Measurements from ENCODE around the gene GNL1. TPM values are rescaled to one million over a fixed set of nuclear protein-coding genes. Genes with fewer than 3 reads are reported as not detected.

GNL1 gene
- total RNA-seq, 6 experiments from 2014 or later, result 56.9 to 65.6 (median 61.9) TPM

DNA sequence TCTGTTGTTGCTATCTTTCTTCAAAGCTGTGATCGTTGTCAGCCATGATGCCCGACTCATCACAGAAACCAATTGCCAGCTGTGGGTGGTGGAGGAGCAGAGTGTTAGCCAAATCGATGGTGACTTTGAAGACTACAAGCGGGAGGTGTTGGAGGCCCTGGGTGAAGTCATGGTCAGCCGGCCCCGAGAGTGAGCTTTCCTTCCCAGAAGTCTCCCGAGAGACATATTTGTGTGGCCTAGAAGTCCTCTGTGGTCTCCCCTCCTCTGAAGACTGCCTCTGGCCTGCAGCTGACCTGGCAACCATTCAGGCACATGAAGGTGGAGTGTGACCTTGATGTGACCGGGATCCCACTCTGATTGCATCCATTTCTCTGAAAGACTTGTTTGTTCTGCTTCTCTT lies 34.2 kb upstream of the GNL1 start:
- Mint-ChIP-seq H3K9me3 (no peaks in the 10 kb centered on the region), H3K4me1 (ENCODE audit: low read depth) (peaks cover 14% of the 10 kb centered on the region), H3K27me3 (ENCODE audit: insufficient read depth) (peaks cover 3% of the 10 kb centered on the region), H3K36me3 (ENCODE audit: low read depth) (peaks cover 43% of the 10 kb centered on the region), H3K27ac (peak overlapping the region; percentile 58), H3K4me3 (no peak overlapping the region)
- no peak for DNase-seq
- TF ChIP-seq, protein P1, sequence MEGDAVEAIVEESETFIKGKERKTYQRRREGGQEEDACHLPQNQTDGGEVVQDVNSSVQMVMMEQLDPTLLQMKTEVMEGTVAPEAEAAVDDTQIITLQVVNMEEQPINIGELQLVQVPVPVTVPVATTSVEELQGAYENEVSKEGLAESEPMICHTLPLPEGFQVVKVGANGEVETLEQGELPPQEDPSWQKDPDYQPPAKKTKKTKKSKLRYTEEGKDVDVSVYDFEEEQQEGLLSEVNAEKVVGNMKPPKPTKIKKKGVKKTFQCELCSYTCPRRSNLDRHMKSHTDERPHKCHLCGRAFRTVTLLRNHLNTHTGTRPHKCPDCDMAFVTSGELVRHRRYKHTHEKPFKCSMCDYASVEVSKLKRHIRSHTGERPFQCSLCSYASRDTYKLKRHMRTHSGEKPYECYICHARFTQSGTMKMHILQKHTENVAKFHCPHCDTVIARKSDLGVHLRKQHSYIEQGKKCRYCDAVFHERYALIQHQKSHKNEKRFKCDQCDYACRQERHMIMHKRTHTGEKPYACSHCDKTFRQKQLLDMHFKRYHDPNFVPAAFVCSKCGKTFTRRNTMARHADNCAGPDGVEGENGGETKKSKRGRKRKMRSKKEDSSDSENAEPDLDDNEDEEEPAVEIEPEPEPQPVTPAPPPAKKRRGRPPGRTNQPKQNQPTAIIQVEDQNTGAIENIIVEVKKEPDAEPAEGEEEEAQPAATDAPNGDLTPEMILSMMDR (IDR thresholded peaks at IDR 0.05), result no peak

DNA sequence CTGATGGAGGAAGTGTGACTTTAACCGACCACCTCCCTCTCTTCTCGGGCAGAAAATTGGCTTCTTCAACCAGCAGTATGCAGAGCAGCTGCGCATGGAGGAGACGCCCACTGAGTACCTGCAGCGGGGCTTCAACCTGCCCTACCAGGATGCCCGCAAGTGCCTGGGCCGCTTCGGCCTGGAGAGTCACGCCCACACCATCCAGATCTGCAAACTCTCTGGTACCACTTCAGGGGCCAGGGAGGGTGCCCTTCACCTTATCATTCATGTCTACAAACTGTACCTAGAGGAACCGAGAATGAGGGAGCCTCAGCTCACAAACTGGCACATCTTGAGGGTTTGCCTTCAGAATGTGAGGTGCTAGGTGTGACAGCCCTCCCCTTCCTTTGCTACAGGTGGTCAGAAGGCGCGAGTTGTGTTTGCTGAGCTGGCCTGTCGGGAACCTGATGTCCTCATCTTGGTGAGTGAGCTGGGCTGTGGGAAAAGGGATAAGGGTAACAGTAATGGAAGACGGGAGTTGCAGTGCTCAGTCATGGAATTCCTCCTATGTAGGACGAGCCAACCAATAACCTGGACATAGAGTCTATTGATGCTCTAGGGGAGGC lies 33.6 kb upstream of the GNL1 start:
- H3K4me1 Mint-ChIP-seq (ENCODE audit: low read depth), result peaks cover 14% of the 10 kb centered on the region
- peaks cover 45% of the 10 kb centered on the region for H3K36me3 Mint-ChIP-seq (ENCODE audit: low read depth)
- DNase-seq, result no peak
- H3K4me3 Mint-ChIP-seq, result no peak overlapping the region
- no peaks in the 10 kb centered on the region for H3K9me3 Mint-ChIP-seq
- TF ChIP-seq, protein P1 (IDR thresholded peaks at IDR 0.05), result no peak
- peak overlapping the region; percentile 58 for H3K27ac Mint-ChIP-seq
- peaks cover 3% of the 10 kb centered on the region for H3K27me3 Mint-ChIP-seq (ENCODE audit: insufficient read depth)

DNA sequence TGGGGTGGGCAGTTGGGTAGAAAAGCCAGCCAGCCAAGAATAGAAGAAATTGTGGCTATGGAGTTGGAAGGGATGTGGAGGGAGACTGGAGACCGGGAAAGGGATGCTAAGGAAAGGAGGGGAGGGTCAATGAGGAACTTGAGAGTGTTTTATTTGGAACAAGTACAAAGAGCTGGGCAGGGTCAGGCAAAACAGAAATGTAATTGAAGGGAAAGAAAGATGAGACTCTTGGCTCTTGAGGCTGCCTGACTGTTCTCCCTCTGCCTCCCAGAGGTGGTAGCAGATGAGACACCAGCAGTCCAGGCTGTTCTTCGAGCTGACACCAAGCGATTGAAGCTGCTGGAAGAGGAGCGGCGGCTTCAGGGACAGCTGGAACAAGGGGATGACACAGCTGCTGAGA lies 27.6 kb upstream of the GNL1 start:
- peaks cover 52% of the 10 kb centered on the region for H3K36me3 Mint-ChIP-seq (ENCODE audit: low read depth)
- DNase-seq, result no peak
- peaks cover 3% of the 10 kb centered on the region; the same call in 1 of the 2 replicates for H3K27me3 Mint-ChIP-seq (ENCODE audit: insufficient read depth)
- H3K9me3 Mint-ChIP-seq, result no peaks in the 10 kb centered on the region
- no peak overlapping the region for H3K27ac Mint-ChIP-seq
- H3K4me3 Mint-ChIP-seq, result no peak overlapping the region
- TF ChIP-seq, protein P1 (IDR thresholded peaks at IDR 0.05), result no peak
- no peaks in the 10 kb centered on the region for H3K4me1 Mint-ChIP-seq (ENCODE audit: low read depth)

DNA sequence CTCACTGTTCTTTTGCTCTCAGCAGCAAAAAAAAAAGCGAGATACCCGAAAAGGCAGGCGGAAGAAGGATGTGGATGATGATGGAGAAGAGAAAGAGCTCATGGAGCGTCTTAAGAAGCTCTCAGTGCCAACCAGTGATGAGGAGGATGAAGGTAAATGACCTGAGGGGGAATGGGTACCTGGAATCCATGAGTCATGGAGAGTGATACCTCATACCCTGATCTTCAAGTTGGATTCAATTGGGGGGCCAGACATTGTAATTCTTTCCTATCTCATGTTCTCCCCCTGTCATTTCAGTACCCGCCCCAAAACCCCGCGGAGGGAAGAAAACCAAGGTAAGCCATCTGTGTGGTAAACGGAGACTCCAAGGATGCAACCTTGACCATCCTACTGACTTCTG lies 21.8 kb upstream of the GNL1 start:
- Mint-ChIP-seq H3K27me3 (ENCODE audit: insufficient read depth) (no peaks in the 10 kb centered on the region), H3K9me3 (no peaks in the 10 kb centered on the region), H3K4me3 (no peak overlapping the region), H3K4me1 (ENCODE audit: low read depth) (peaks cover 18% of the 10 kb centered on the region), H3K36me3 (ENCODE audit: low read depth) (peaks cover 46% of the 10 kb centered on the region), H3K27ac (no peak overlapping the region)
- TF ChIP-seq, protein P1 (IDR thresholded peaks at IDR 0.05), result no peak
- no peak for DNase-seq

DNA sequence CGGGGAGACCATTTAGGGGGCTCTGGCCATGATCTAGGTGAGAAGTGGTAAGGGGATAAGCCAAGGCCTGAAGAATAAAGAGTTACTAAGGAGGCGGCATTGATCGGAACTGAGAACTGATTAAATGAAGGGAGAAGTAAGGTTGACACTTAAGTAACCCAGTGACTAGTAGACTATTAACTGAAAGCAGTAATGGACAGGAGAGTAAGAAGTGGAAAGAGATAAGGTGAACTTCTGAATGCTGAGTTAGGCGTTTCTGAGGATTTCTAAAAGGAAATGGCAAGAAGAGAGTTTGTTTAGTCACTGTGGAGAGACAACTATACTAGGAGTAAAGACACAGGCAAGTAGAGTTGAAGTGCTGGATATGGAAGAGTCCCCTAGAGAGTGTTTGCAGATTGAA lies 16.8 kb upstream of the GNL1 start:
- H3K27me3 Mint-ChIP-seq (ENCODE audit: insufficient read depth), result peaks cover 2% of the 10 kb centered on the region; the same call in 1 of the 2 replicates
- peaks cover 17% of the 10 kb centered on the region for H3K36me3 Mint-ChIP-seq (ENCODE audit: low read depth)
- no peaks in the 10 kb centered on the region for H3K9me3 Mint-ChIP-seq
- TF ChIP-seq, protein P1 (IDR thresholded peaks at IDR 0.05), result no peak
- peak overlapping the region; percentile 1; the same call in 1 of the 2 replicates for H3K27ac Mint-ChIP-seq
- DNase-seq, result no peak
- peaks cover 53% of the 10 kb centered on the region for H3K4me1 Mint-ChIP-seq (ENCODE audit: low read depth)
- H3K4me3 Mint-ChIP-seq, result peak overlapping the region; percentile 93
